Vagina (tissue), 2 donors: ENCODE data around the gene KBTBD4.

Source experiments
- CTCF ChIP-seq, 3 experiments: fragments of 450-650 bp in 2 of 3; fragments of 200-600 bp in 1 of 3; sonication (generic) in 1 of 3; IDR thresholded peaks; one replicate each; pipeline ENCODE4 v1.5.1; 2017 to 2019; ENCODE audit warnings: antibody characterized with exemption in 3 of 3, mild to moderate bottlenecking in 2 of 3, moderate library complexity in 2 of 3
- POLR2A ChIP-seq, 2 donors: fragments of 450-650 bp; IDR thresholded peaks; one replicate each; pipeline ENCODE4 v1.6.1; 2017; ENCODE audit warnings: antibody characterized with exemption in 2 of 2, mild to moderate bottlenecking in 2 of 2, moderate library complexity in 2 of 2
- POLR2AphosphoS5 ChIP-seq, 2 donors: sonication (generic); formaldehyde crosslinking; IDR thresholded peaks; one replicate each; pipeline ENCODE4 v1.9.0; 2017; ENCODE audit warnings: antibody characterized with exemption in 2 of 2, mild to moderate bottlenecking in 2 of 2, low read depth in 1 of 2; ENCODE audit not compliant: insufficient read depth in 1 of 2

- TF ChIP-seq CTCF (IDR thresholded peaks at IDR 0.05) (no peak), POLR2AphosphoS5 (IDR thresholded peaks at IDR 0.05; ENCODE audit: insufficient read depth in 1 of 2, low read depth in 1 of 2) (no peak), POLR2A (IDR thresholded peaks at IDR 0.05) (no peak)
Measured at GRCh38 chr11:47626234-47626633, 47.5 kb upstream of the KBTBD4 start.
